Measurements from ENCODE around the gene PDE6A. TPM values are rescaled to one million over a fixed set of nuclear protein-coding genes. Genes with fewer than 3 reads are reported as not detected.
A peak's percentile ranks its signal among the peaks of the same experiment; 100 is the strongest.
"Not testable (repeated sequence)": the region's sequence is repeated elsewhere in the genome, so short reads cannot be mapped to it uniquely, and the experiment has no call there.

The PDE6A gene
- total RNA-seq, 1 donor from 2014 or later, result not detected

GRCh38 chr5:149863830-149864229 lies 80.8 kb downstream of the PDE6A start:
- no peaks in the 10 kb centered on the region for H3K4me1 ChIP-seq

GRCh38 chr5:149863176-149863575 lies 81.4 kb downstream of the PDE6A start:
- Histone ChIP-seq H3K27ac (no peak overlapping the region), H3K9me3 (no peaks in the 10 kb centered on the region), H3K27me3 (no peaks in the 10 kb centered on the region), H3K4me1 (no peaks in the 10 kb centered on the region), H3K4me3 (no peak overlapping the region), H3K36me3 (no peaks in the 10 kb centered on the region)
- no peak for DNase-seq (ENCODE audit: low spot score in 2 of 2)
- TF ChIP-seq CTCF (IDR thresholded peaks at IDR 0.05), result no peak
- intact Hi-C loops (cut with DNase I), result no loop called here

More at GRCh38 chr5:149863830-149864229, 80.8 kb downstream of the PDE6A start:
- no peak overlapping the region for H3K27ac ChIP-seq
- H3K9me3 ChIP-seq, result no peaks in the 10 kb centered on the region
- DNase-seq (ENCODE audit: low spot score in 2 of 2), result no peak
- H3K4me3 ChIP-seq, result no peak overlapping the region
- H3K27me3 ChIP-seq, result no peaks in the 10 kb centered on the region
- intact Hi-C loops (cut with DNase I), result no loop called here
- TF ChIP-seq CTCF (IDR thresholded peaks at IDR 0.05), result no peak
- H3K36me3 ChIP-seq, result no peaks in the 10 kb centered on the region

- Histone ChIP-seq H3K9me3 (no peaks in the 10 kb centered on the region), H3K4me1 (no peaks in the 10 kb centered on the region), H3K4me3 (no peak overlapping the region), H3K27me3 (no peaks in the 10 kb centered on the region), H3K36me3 (no peaks in the 10 kb centered on the region), H3K27ac (no peak overlapping the region)
- DNase-seq (ENCODE audit: low spot score in 2 of 2), result no peak
- intact Hi-C loops (cut with DNase I), result no loop called here
- no peak for TF ChIP-seq CTCF (IDR thresholded peaks at IDR 0.05)
Measured at GRCh38 chr5:149860801-149861322, 83.7 kb downstream of the PDE6A start.

- Histone ChIP-seq H3K27ac (no peak overlapping the region), H3K4me3 (no peak overlapping the region), H3K4me1 (no peaks in the 10 kb centered on the region), H3K9me3 (no peaks in the 10 kb centered on the region), H3K27me3 (no peaks in the 10 kb centered on the region), H3K36me3 (no peaks in the 10 kb centered on the region)
- intact Hi-C loops (cut with DNase I), result no loop called here
- DNase-seq (ENCODE audit: low spot score in 2 of 2), result no peak
- TF ChIP-seq CTCF (IDR thresholded peaks at IDR 0.05), result no peak
Measured at GRCh38 chr5:149859746-149860145, 84.8 kb downstream of the PDE6A start.

GRCh38 chr5:149858481-149858880 lies 86.1 kb downstream of the PDE6A start:
- H3K4me1 ChIP-seq; H3K4me3 ChIP-seq; H3K27me3 ChIP-seq; H3K27ac ChIP-seq; H3K9me3 ChIP-seq; H3K36me3 ChIP-seq; intact Hi-C loops (cut with DNase I); DNase-seq (ENCODE audit: low spot score in 2 of 2): not testable (repeated sequence)

- Histone ChIP-seq H3K9me3 (no peaks in the 10 kb centered on the region), H3K27me3 (no peaks in the 10 kb centered on the region), H3K27ac (no peak overlapping the region), H3K36me3 (no peaks in the 10 kb centered on the region), H3K4me3 (no peak overlapping the region), H3K4me1 (peaks cover 0 to 4% of the 10 kb centered on the region in 2 donors)
- intact Hi-C loops (cut with DNase I), result no loop called here
- peak; percentile 72 to 84 for DNase-seq (ENCODE audit: low spot score in 2 of 2)
- TF ChIP-seq CTCF (IDR thresholded peaks at IDR 0.05), result no peak
Measured at GRCh38 chr5:149857499-149857898, 87.1 kb downstream of the PDE6A start.

All from ascending aorta (tissue), 2 donors.